Uterus (tissue), 2 donors: Measurements from ENCODE around the gene GNAL.

Experiments
- CTCF ChIP-seq, 4 experiments: fragments of 200-600 bp in 2 of 4; fragments of 450-650 bp in 2 of 4; sonication (generic) in 2 of 4; IDR thresholded peaks; one replicate each; pipeline ENCODE4 v1.5.1; 2016 to 2019; ENCODE audit warnings: antibody characterized with exemption in 4 of 4, mild to moderate bottlenecking in 2 of 4, moderate library complexity in 1 of 4
- POLR2A ChIP-seq, 2 donors: fragments of 450-650 bp; IDR thresholded peaks; one replicate each; pipeline ENCODE4 v1.6.1; 2016; ENCODE audit warnings: antibody characterized with exemption in 2 of 2, mild to moderate bottlenecking in 1 of 2, moderate library complexity in 1 of 2

- TF ChIP-seq CTCF (IDR thresholded peaks at IDR 0.05) = no peak
- TF ChIP-seq POLR2A (IDR thresholded peaks at IDR 0.05) = no peak
Observed at GRCh38 chr18:11808001-11808855, 119.2 kb downstream of the GNAL start.
